ENCODE results near the gene ZNF175.

Gene ZNF175

DNA sequence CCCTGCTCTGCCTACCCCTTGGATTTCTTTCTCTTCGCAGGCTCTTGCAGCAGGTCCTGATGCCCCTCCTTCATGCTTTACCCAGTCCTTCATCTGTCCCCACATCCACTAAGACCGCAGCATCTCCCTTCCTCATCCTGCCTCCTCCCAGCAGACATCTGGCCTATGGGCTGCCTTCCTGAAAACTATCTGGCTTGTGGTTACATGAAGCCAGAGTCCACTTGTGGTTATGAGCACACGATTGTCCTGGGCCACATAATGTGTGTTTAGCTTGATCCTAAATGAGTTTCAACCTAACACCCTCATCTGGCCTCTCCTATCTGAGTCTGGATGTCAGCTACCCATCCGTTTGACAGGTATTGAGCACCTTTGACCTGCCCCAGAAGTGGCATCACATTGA is 5.5 kb upstream of the ZNF175 start:
- TF ChIP-seq SIN3A (IDR thresholded peaks at IDR 0.05; ENCODE audit: borderline replicate concordance, insufficient read depth, low read length) (no peak), POLR2AphosphoS5 (IDR thresholded peaks at IDR 0.05; ENCODE audit: low read depth, low read length) (no peak), FOXP2 (optimal IDR thresholded peaks at IDR 0.05; ENCODE audit: borderline replicate concordance, extremely low read depth, extremely low read length, insufficient read depth) (no peak), TAF1 (IDR thresholded peaks at IDR 0.05; ENCODE audit: borderline replicate concordance, insufficient read depth, low read length) (no peak)
- TF ChIP-seq, protein P1, sequence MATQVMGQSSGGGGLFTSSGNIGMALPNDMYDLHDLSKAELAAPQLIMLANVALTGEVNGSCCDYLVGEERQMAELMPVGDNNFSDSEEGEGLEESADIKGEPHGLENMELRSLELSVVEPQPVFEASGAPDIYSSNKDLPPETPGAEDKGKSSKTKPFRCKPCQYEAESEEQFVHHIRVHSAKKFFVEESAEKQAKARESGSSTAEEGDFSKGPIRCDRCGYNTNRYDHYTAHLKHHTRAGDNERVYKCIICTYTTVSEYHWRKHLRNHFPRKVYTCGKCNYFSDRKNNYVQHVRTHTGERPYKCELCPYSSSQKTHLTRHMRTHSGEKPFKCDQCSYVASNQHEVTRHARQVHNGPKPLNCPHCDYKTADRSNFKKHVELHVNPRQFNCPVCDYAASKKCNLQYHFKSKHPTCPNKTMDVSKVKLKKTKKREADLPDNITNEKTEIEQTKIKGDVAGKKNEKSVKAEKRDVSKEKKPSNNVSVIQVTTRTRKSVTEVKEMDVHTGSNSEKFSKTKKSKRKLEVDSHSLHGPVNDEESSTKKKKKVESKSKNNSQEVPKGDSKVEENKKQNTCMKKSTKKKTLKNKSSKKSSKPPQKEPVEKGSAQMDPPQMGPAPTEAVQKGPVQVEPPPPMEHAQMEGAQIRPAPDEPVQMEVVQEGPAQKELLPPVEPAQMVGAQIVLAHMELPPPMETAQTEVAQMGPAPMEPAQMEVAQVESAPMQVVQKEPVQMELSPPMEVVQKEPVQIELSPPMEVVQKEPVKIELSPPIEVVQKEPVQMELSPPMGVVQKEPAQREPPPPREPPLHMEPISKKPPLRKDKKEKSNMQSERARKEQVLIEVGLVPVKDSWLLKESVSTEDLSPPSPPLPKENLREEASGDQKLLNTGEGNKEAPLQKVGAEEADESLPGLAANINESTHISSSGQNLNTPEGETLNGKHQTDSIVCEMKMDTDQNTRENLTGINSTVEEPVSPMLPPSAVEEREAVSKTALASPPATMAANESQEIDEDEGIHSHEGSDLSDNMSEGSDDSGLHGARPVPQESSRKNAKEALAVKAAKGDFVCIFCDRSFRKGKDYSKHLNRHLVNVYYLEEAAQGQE (IDR thresholded peaks at IDR 0.05; ENCODE audit: insufficient read depth in 1 of 2, low read depth in 2 of 2, low read length in 2 of 2): no peak

DNA sequence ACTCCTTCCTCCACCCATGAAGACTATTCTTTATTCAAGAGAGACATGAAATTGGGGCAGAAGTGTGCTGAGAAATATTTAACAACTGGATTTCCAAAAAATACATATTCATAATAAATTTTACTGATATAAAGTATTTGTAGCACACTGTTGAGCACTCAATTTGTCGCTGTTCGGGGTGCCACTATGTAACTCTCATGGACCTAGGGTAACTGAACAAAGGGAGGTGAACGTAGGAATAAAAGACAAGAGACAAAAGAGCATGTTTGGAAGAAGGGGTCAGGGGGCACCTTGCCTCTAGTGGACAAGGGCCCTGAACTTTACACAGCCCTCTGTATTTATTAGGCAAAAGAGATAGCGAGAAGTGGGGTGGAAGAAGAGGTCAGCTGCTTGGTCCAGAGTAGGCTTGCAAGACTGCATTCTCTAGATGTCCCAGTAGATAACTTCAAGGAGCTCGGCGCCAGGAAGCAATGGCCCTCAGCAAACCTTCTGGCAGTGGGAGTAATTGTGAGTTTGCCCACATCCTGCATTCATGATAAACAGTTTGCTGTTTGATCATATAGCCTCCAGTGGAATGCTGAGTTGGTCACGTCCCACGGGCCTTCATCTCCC is 4.5 kb upstream of the ZNF175 start:
- TF ChIP-seq, protein P1 (IDR thresholded peaks at IDR 0.05; ENCODE audit: insufficient read depth in 1 of 2, low read depth in 2 of 2, low read length in 2 of 2): no peak
- TF ChIP-seq POLR2AphosphoS5 (IDR thresholded peaks at IDR 0.05; ENCODE audit: low read depth, low read length) (no peak), SIN3A (IDR thresholded peaks at IDR 0.05; ENCODE audit: borderline replicate concordance, insufficient read depth, low read length) (no peak), TAF1 (IDR thresholded peaks at IDR 0.05; ENCODE audit: borderline replicate concordance, insufficient read depth, low read length) (no peak), FOXP2 (optimal IDR thresholded peaks at IDR 0.05; ENCODE audit: borderline replicate concordance, extremely low read depth, extremely low read length, insufficient read depth) (no peak)

DNA sequence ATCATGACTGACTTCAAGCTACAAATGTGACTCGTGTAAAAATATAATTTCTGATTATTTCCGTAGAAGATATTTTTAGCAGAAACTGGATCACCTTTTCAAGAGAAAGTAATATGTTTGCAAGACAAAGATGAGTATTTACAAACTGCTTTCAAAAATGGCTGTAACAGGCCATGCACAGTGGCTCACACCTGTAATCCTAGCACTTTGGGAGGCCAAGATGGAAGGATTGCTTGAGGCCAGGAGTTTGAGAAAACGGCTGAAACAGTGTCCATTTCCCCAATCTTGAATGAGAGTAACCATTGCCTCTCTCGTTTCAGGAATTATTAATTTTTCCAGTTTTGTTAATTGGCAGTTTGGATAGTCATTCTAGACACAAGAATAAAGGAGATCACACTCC is 3.5 kb upstream of the ZNF175 start:
- TF ChIP-seq TAF1 (IDR thresholded peaks at IDR 0.05; ENCODE audit: borderline replicate concordance, insufficient read depth, low read length) (no peak), SIN3A (IDR thresholded peaks at IDR 0.05; ENCODE audit: borderline replicate concordance, insufficient read depth, low read length) (no peak), POLR2AphosphoS5 (IDR thresholded peaks at IDR 0.05; ENCODE audit: low read depth, low read length) (no peak), FOXP2 (optimal IDR thresholded peaks at IDR 0.05; ENCODE audit: borderline replicate concordance, extremely low read depth, extremely low read length, insufficient read depth) (no peak)
- TF ChIP-seq, protein P1 (IDR thresholded peaks at IDR 0.05; ENCODE audit: insufficient read depth in 1 of 2, low read depth in 2 of 2, low read length in 2 of 2): no peak

DNA sequence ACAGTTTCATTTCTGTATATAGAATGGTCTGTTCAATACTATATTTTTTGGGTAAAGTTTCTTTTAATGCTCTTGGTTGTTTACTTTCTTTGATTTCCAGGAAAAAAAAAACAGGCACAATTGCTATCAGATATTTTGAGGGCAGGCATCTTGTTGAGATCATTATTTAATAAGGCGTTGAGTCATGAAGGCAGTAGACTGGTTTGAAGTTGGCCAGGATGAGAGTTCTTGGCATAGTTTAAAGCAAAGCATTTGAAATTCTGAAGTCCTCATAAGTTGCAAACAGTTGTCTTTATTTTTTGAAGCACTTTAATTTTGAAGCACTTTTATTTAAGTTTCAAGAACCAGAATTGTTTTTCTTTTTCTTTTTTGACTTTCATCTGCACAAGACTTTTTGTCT is 2.6 kb upstream of the ZNF175 start:
- no peak for TF ChIP-seq FOXP2 (optimal IDR thresholded peaks at IDR 0.05; ENCODE audit: borderline replicate concordance, extremely low read depth, extremely low read length, insufficient read depth)
- TF ChIP-seq POLR2AphosphoS5 (IDR thresholded peaks at IDR 0.05; ENCODE audit: low read depth, low read length): no peak
- no peak for TF ChIP-seq SIN3A (IDR thresholded peaks at IDR 0.05; ENCODE audit: borderline replicate concordance, insufficient read depth, low read length)
- no peak for TF ChIP-seq TAF1 (IDR thresholded peaks at IDR 0.05; ENCODE audit: borderline replicate concordance, insufficient read depth, low read length)
- TF ChIP-seq, protein P1 (IDR thresholded peaks at IDR 0.05; ENCODE audit: insufficient read depth in 1 of 2, low read depth in 2 of 2, low read length in 2 of 2): no peak

Measured in PFSK-1 (cell line).